CD14-positive monocyte (primary cell): ENCODE results near the gene MRPS35. TPM values are rescaled to one million over a fixed set of nuclear protein-coding genes. Genes with fewer than 3 reads are reported as not detected.
A peak's percentile ranks its signal among the peaks of the same experiment; 100 is the strongest.

ENCODE experiments used
- DNase-seq, 3 donors: peaks; one replicate each; pipeline ENCODE4 v3.0.0-alpha.2; 2011 to 2022
- H2AFZ ChIP-seq: 2 replicates; pipeline ENCODE4 v1.6.0; 2012; ENCODE audit warnings: mild to moderate bottlenecking, low read depth, low read length, inconsistent platforms; ENCODE audit not compliant: insufficient read depth, poor library complexity, severe bottlenecking
- H3K27ac ChIP-seq, 2 donors: 1 replicate in 1 of 2; 2 replicates in 1 of 2; pipeline ENCODE4 v1.5.1; 2012 to 2013; ENCODE audit warnings: low read length in 2 of 2, control low read depth in 1 of 2, inconsistent platforms in 1 of 2, low read depth in 1 of 2, mild to moderate bottlenecking in 1 of 2
- H3K27me3 ChIP-seq, 2 donors: one replicate each; pipeline versions ENCODE4 v1.6.0 to v1.6.1; 2011 to 2013; ENCODE audit warnings: low read length in 2 of 2; ENCODE audit not compliant: control insufficient read depth in 2 of 2, insufficient read depth in 2 of 2
- H3K36me3 ChIP-seq, 2 donors: replicated peaks in 1 of 2; 1 replicate in 1 of 2; 2 replicates in 1 of 2; pipeline versions ENCODE4 v1.5.1 to v1.6.1; 2012 to 2013; ENCODE audit warnings: low read length in 2 of 2, control low read depth in 1 of 2, inconsistent platforms in 1 of 2, mild to moderate bottlenecking in 1 of 2; ENCODE audit not compliant: insufficient read depth in 2 of 2, control insufficient read depth in 1 of 2
- H3K4me1 ChIP-seq, 2 donors: 1 replicate in 1 of 2; 2 replicates in 1 of 2; pipeline versions ENCODE4 v1.5.1 to v1.6.1; 2012 to 2013; ENCODE audit warnings: low read length in 2 of 2, control low read depth in 1 of 2, inconsistent platforms in 1 of 2, mild to moderate bottlenecking in 1 of 2, moderate library complexity in 1 of 2; ENCODE audit not compliant: insufficient read depth in 2 of 2, control insufficient read depth in 1 of 2
- H3K4me2 ChIP-seq: replicated peaks from 2 replicates; pipeline ENCODE3; 2012; ENCODE audit warnings: low read length, moderate library complexity, mild to moderate bottlenecking; ENCODE audit not compliant: poor library complexity, severe bottlenecking; ENCODE audit errors: extremely low read depth
- H3K4me3 ChIP-seq, 3 experiments: fragments of 200-600 bp in 1 of 3; sonication (generic) in 1 of 3; replicated peaks in 1 of 3; 1 replicate in 2 of 3; 2 replicates in 1 of 3; pipeline ENCODE4 v1.5.1; 2011 to 2013; ENCODE audit warnings: low read length in 3 of 3, mild to moderate bottlenecking in 3 of 3, control low read depth in 2 of 3, low read depth in 2 of 3, inconsistent platforms in 1 of 3, moderate library complexity in 1 of 3
- H3K79me2 ChIP-seq: 2 replicates; pipeline ENCODE4 v1.6.0; 2012; ENCODE audit warnings: mild to moderate bottlenecking, control low read depth, inconsistent platforms, low read length, moderate library complexity; ENCODE audit not compliant: insufficient read depth
- H3K9ac ChIP-seq: 2 replicates; pipeline ENCODE4 v1.6.0; 2017; ENCODE audit warnings: low read length, mild to moderate bottlenecking; ENCODE audit not compliant: insufficient read depth, poor library complexity, severe bottlenecking
- H3K9me3 ChIP-seq, 2 donors: replicated peaks in 1 of 2; 1 replicate in 1 of 2; 2 replicates in 1 of 2; pipeline versions ENCODE4 v1.5.1 to v1.6.1; 2012 to 2013; ENCODE audit warnings: low read length in 2 of 2, control low read depth in 1 of 2; ENCODE audit not compliant: control insufficient read depth in 1 of 2, insufficient read depth in 1 of 2
- H4K20me1 ChIP-seq: 2 replicates; pipeline ENCODE4 v1.6.0; 2012; ENCODE audit warnings: mild to moderate bottlenecking, low read length, control low read depth, moderate library complexity; ENCODE audit not compliant: insufficient read depth
- H3K27ac Mint-ChIP-seq, 7 donors: one replicate each; pipeline ENCODE4 v1.8.0; 2020; ENCODE audit warnings: mild to moderate bottlenecking in 7 of 7, mixed read lengths in 7 of 7, moderate library complexity in 6 of 7, inconsistent platforms in 2 of 7
- H3K27me3 Mint-ChIP-seq, 3 donors: one replicate each; pipeline ENCODE4 v1.8.0; 2021 to 2022; ENCODE audit warnings: low read depth in 3 of 3, mild to moderate bottlenecking in 3 of 3, mixed read lengths in 3 of 3, moderate library complexity in 3 of 3, inconsistent platforms in 1 of 3
- H3K36me3 Mint-ChIP-seq, 2 donors: one replicate each; pipeline ENCODE4 v1.8.0; 2020; ENCODE audit warnings: mixed read lengths in 2 of 2, inconsistent platforms in 1 of 2, mild to moderate bottlenecking in 1 of 2
- H3K4me1 Mint-ChIP-seq: one replicate; pipeline ENCODE4 v1.8.0; 2020; ENCODE audit warnings: mild to moderate bottlenecking, mixed read lengths
- H3K4me3 Mint-ChIP-seq, 2 donors: one replicate each; pipeline ENCODE4 v1.8.0; 2020; ENCODE audit warnings: mild to moderate bottlenecking in 2 of 2, mixed read lengths in 2 of 2, moderate library complexity in 1 of 2
- H3K9me3 Mint-ChIP-seq, 7 donors: one replicate each; pipeline ENCODE4 v1.8.0; 2020 to 2022; ENCODE audit warnings: mixed read lengths in 7 of 7, mild to moderate bottlenecking in 6 of 7, moderate library complexity in 6 of 7, inconsistent platforms in 2 of 7
- CTCF ChIP-seq: fragments of 200-600 bp; IDR thresholded peaks from one replicate; pipeline ENCODE4 v1.8.0; 2022; ENCODE audit warnings: antibody characterized with exemption, mild to moderate bottlenecking
- WGBS: methylation state at CpG from one replicate; pipeline ENCODE4 v1.1.5; 2013; ENCODE audit warnings: missing lambda C conversion rate; ENCODE audit not compliant: insufficient coverage; 5-methylcytosine and 5-hydroxymethylcytosine counted together
- intact Hi-C, 2 donors: fragments of 100-400 bp; cut with micrococcal nuclease; formaldehyde crosslinking; loops; one replicate each; pipeline versions ENCODE4 v1.15.0 to v1.15.1; 2023
- polyA plus RNA-seq, 3 donors: library from polyadenylated mRNA; depleted of rRNA in 1 of 3; unstranded in 2 of 3; stranded (reverse) in 1 of 3; fragments of 300-500 nt in 2 of 3; fragments of >200 nt in 1 of 3; fragmentation: Illumina TruSeq in 2 of 3; gene quantifications; 1 replicate in 2 of 3; 2 replicates in 1 of 3; pipeline ENCODE4 v1.2.3, GENCODE V29; 2012 to 2021

The MRPS35 gene
- polyA plus RNA-seq, 3 donors = 16.6 to 51.8 (median 46.1) TPM

DNA sequence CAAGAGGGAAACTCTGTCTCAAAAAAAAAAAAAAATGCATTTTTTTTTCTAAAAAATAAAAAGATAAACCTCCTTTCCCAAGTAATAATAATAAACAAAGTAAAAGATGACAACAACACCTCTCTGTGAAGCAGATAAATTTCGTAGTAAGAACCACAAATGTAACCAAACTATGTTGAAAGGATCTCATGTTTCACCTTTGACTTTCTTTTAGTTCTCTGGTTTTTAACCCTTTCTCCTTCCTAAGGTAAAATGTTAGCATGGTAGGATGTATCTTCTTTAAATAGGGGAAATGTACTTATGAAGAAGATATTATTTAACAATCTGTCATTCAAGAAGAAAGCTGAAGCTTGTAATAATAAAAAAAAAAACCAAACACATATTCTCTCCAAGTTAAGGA lies 67.6 kb downstream of the MRPS35 start:
- DNase-seq = no peak
- Histone ChIP-seq H3K4me1 (peaks cover 15 to 19% of the 10 kb centered on the region in 2 donors), H4K20me1 (no peaks in the 10 kb centered on the region), H3K4me3 (no peak overlapping the region), H3K36me3 (no peaks in the 10 kb centered on the region), H3K4me2 (no peak overlapping the region), H3K9me3 (no peaks in the 10 kb centered on the region), H3K27me3 (no peaks in the 10 kb centered on the region), H3K79me2 (peaks cover 23% of the 10 kb centered on the region), H3K9ac (no peak overlapping the region), H3K27ac (no peak overlapping the region), H2AFZ (no peak overlapping the region)
- H3K9me3 Mint-ChIP-seq = peaks cover 0 to 2% (median 0%) of the 10 kb centered on the region in 7 donors
- H3K27me3 Mint-ChIP-seq = peaks cover 4 to 5% (median 4%) of the 10 kb centered on the region in 3 donors
- no CpG with 5 or more reads among the region's 1 CpG for WGBS
- intact Hi-C loops = no loop called here
- peaks cover 4 to 5% of the 10 kb centered on the region in 2 donors for H3K36me3 Mint-ChIP-seq
- no peak overlapping the region for H3K4me3 Mint-ChIP-seq
- H3K4me1 Mint-ChIP-seq = peaks cover 32% of the 10 kb centered on the region
- TF ChIP-seq CTCF = no peak
- no peak overlapping the region for H3K27ac Mint-ChIP-seq

- peak overlapping the region; percentile 97 for H2AFZ ChIP-seq
- peaks cover 32% of the 10 kb centered on the region for H3K79me2 ChIP-seq
- intact Hi-C loops = no loop called here
- peaks cover 15 to 19% of the 10 kb centered on the region in 2 donors for H3K4me1 ChIP-seq
- DNase-seq = no peak
- Mint-ChIP-seq H3K9me3 (peaks cover 0 to 2% (median 0%) of the 10 kb centered on the region in 7 donors), H3K4me1 (peaks cover 31% of the 10 kb centered on the region), H3K4me3 (peak overlapping the region; percentile 85 to 92), H3K27ac (peak overlapping the region in 3 of 7 donors; percentile 28 to 50 (median 43)), H3K36me3 (peaks cover 5 to 7% of the 10 kb centered on the region in 2 donors), H3K27me3 (peaks cover 4% of the 10 kb centered on the region in 3 donors)
- peak overlapping the region; percentile 75 for H3K9ac ChIP-seq
- peak overlapping the region; percentile 88 for H3K4me2 ChIP-seq
- peak overlapping the region; percentile 41 to 77 (median 54) for H3K4me3 ChIP-seq
- H4K20me1 ChIP-seq = no peaks in the 10 kb centered on the region
- H3K27ac ChIP-seq = no peak overlapping the region
- H3K9me3 ChIP-seq = no peaks in the 10 kb centered on the region
- 3% methylated on average over 34 of the region's 36 CpGs for WGBS
- no peak for TF ChIP-seq CTCF
- no peaks in the 10 kb centered on the region for H3K36me3 ChIP-seq
- H3K27me3 ChIP-seq = no peaks in the 10 kb centered on the region
These were observed 68.8 kb downstream of the MRPS35 start for GRCh38 chr12:27779416-27779919.
